ENCODE results near the gene NUP85.
"Not testable (repeated sequence)": the region's sequence is repeated elsewhere in the genome, so short reads cannot be mapped to it uniquely, and the experiment has no call there.

Gene NUP85, protein sequence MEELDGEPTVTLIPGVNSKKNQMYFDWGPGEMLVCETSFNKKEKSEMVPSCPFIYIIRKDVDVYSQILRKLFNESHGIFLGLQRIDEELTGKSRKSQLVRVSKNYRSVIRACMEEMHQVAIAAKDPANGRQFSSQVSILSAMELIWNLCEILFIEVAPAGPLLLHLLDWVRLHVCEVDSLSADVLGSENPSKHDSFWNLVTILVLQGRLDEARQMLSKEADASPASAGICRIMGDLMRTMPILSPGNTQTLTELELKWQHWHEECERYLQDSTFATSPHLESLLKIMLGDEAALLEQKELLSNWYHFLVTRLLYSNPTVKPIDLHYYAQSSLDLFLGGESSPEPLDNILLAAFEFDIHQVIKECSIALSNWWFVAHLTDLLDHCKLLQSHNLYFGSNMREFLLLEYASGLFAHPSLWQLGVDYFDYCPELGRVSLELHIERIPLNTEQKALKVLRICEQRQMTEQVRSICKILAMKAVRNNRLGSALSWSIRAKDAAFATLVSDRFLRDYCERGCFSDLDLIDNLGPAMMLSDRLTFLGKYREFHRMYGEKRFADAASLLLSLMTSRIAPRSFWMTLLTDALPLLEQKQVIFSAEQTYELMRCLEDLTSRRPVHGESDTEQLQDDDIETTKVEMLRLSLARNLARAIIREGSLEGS

GRCh38 chr17:75205037-75205792 is at the start of gene NUP85:
Gene NUP85, plus strand, starts transcription at chr17:75205679. Its CDS starts 83 bp downstream, at chr17:75205762.
- DNase-seq (ENCODE audit: low spot score): peak; percentile 93

- DNase-seq (ENCODE audit: low spot score): not testable (repeated sequence)
These were observed 47.0 kb upstream of the NUP85 start for GRCh38 chr17:75158480-75158879.

DNA sequence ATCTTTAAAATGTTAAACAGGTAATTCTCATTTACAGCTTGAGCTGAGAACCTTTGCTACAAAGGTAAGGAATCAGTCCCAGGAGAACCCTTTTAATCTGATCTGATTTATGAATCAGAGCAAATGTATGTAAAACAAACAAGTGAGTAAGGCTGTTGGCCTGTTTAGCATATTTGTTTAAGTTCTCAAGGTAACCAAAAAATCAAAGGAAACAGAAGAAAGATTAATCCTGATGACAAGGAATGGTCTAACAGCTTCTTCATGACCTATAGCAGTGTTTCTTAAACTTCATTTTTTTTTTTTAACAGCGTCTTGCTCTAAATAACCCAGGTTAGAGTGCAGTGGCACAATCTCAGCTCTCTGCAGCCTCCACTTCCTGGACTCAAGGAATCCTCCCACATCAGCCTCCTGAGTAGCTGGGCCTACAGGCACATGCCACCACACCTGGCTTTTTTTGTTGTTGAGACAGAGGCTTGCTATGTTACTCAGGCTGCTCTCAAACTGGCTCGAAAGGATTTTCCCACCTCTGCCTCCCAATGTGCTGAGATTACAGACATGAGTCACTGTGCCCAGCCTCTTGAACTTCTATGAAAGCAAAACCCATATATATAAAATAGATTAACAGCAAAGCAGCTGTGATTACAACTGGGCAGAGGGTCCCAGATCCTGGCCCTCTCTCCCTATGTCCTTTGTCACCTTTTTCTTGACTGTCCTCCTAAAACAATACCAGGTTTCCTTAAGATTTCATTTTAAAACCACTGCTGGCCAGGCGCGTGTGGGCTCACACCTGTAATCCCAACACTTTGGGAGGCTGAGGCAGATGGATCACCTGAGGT is 46.1 kb upstream of the NUP85 start:
- no peak for DNase-seq (ENCODE audit: low spot score)

DNA sequence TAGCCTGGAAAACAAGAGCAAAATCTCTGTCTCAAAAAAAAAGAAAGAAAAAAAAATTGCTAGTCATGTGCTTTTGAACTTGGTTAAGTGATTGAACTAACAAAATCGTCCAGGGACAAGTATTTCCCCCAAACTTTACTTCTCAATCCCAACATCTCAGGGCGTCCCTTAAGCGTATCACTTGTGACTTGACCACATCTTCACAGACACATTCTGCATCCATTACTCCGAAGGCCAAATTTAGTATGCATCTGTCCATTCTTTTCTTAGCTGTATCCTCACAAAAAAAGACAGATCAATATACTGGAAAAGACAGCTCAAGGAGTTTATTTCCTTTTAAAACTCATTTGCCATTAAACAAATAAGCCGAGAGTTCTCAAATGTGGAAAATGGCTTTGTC is 45.3 kb upstream of the NUP85 start:
- DNase-seq (ENCODE audit: low spot score): no peak

GRCh38 chr17:75163074-75163473 is 42.4 kb upstream of the NUP85 start:
- DNase-seq (ENCODE audit: low spot score): no peak

DNA sequence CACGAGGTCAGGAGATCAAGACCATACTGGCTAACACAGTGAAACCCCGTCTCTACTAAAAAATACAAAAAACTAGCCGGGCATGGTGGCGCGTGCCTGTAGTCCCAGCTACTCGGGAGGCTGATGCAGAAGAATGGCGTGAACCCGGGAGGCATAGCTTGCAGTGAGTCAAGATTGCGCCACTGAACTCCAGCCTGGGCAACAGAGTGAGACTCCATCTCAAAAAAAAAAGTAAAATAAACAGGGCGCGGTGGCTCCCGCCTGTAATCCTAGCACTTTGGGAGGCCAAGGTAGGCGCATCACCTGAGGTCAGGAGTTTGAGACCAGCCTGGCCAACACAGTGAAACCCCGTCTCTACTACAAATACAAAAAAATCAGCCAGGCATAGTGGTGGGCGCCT is 40.9 kb upstream of the NUP85 start:
- not testable (repeated sequence) for DNase-seq (ENCODE audit: low spot score)

GRCh38 chr17:75168998-75169397 is 36.5 kb upstream of the NUP85 start:
- no peak for DNase-seq (ENCODE audit: low spot score)

GRCh38 chr17:75173526-75173925 is 32.0 kb upstream of the NUP85 start:
- no peak for DNase-seq (ENCODE audit: low spot score)

GRCh38 chr17:75174996-75175395 is 30.5 kb upstream of the NUP85 start:
- no peak for DNase-seq (ENCODE audit: low spot score)

GRCh38 chr17:75176625-75177024 is 28.9 kb upstream of the NUP85 start:
- DNase-seq (ENCODE audit: low spot score): no peak

- no peak for DNase-seq (ENCODE audit: low spot score)
These were observed 27.0 kb upstream of the NUP85 start for GRCh38 chr17:75178453-75178852.

DNA sequence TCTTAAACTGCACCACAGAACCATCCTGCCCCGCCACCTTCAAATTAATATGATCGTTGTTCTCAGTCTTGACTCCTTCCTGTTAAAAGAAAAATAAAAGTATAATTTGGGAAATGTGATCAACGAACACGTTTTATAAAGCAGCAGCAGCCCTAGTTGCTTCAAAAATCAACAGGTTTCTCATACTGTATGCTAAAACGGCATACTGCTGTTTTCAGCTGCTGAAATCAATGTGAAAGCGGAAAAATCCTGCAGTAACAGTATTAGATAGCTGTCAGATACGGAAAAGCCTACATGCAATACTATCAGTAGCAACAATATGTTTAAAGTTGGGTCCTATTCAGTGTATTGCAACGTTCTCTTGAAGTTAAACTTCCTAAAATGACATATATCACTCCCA is 24.4 kb upstream of the NUP85 start:
- no peak for DNase-seq (ENCODE audit: low spot score)

DNA sequence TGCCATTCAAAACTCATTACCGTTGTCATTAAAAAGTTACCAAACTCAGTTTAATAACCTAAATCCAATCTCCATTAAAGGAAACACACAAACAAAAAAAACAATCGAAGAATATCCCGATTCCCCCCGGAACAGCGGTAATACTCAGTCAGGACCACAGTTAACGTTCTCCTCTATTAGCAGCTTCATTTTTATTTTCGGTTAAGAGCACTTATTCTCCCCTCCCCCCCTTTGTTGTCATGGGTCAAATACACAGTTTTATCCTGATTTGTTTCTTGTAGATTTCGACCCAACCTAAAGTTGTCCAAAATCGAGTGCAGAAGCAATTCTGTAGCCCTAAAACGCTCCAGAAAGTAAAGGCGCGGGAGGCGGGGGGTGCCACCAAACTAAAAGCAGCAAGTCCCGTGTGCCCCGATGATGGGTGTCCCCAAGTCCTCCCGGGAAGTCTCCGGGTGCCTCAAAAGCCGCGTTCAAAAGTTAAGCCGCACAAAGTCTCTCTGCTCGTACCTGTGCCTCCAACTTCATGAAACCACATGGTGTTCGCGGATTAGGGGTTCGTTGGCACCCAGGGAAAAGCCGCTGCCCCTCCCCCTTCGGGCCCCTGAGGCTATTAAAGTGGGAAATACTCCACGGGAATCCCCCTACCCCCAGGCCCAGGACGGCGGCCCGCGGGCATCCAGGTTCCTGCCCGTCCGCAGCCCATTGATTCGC is 23.7 kb upstream of the NUP85 start:
- DNase-seq (ENCODE audit: low spot score): peak; percentile 30

GRCh38 chr17:75182319-75182568 is 23.2 kb upstream of the NUP85 start:
- DNase-seq (ENCODE audit: low spot score): no peak

DNA sequence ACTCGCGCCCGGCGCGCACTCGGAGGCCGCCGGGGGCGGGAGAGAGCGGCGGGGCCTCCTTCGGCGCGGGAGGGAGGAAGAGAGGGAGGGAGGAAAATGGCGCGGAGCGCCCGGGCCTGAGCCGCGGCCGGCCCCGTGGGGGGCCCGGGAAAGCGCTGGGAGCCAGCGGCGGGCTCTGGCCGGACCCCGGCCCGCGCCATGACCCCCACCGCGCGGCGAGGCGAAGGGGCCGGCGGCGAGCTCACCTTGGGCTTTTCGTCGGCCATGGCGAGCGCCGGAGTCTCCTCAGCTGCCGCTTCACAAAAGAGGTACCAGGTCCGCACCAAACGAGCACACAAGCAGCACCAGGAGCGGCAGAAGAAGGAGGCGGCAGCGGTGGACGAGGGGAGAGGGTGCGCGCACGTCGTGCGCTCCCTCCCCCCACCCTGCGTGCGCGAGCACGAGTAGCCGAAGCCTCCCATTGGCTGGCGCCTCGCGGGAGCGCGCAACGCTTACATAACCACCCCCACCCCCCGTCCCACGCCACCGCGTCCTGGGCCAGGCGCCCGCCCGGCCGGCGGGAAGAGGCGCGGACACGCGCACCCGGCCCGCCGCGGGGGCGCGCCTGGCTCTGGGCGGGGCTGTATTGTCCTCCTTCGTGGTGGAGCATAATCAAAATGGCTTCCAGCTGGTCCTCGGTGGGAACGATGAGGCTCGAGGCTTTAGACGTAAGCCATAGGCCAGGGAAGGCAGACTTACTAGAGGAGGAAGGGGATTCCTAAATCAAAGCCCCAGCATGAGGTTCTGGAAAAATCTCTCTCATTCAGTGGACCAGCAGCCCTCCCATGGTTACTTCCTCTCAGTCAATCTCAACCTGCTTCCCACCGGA is 22.7 kb upstream of the NUP85 start, which contains the start of gene SUMO2:
TSS of gene SUMO2 (minus strand) at position 391 of the 868 bp plus-strand sequence. CDS start at position 266, 125 bp downstream.
- DNase-seq (ENCODE audit: low spot score): peak; percentile 95

DNA sequence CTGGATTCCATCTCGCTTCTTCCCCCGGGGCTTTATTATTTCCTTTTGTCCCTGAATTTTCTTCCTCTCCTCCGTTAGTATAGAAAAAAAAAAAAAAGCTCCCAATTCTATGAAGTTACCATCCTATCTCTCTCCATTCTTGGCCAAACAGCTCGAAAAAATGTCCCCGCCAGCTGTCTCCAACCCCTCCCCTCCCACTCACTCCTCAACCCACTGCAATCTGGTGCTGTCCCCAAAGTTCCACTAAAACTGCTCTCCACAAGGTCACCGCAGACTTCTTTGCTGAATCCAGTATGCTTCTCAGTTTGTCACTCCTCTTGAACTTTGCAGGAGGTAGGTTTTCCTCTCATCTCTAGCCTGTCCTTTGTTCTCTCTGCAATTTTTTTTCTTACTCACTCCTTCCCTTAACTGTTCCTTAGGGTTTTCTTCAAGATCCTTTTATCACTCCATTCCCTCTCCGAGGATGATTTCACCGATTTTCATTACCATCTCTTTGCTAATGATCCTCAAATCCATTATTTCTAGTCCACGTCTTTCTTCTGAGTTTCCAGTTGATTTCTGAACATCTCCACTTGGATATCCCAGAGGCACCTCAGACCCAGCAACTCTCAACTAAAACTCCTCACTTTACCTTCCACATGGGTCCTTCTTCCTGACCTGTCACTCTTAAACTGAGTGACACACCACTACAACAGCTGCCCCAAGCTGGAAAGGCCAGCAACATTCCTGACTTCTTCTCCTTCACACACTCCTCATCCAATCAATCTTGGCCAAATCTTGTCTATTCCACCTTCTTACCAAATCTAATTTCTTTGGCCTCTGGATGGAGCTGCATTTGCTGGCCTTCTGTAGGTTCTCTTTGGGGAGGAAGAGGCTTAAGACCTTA is 21.2 kb upstream of the NUP85 start:
- DNase-seq (ENCODE audit: low spot score): no peak

- no peak for DNase-seq (ENCODE audit: low spot score)
These were observed 16.9 kb upstream of the NUP85 start for GRCh38 chr17:75188614-75189013.

DNA sequence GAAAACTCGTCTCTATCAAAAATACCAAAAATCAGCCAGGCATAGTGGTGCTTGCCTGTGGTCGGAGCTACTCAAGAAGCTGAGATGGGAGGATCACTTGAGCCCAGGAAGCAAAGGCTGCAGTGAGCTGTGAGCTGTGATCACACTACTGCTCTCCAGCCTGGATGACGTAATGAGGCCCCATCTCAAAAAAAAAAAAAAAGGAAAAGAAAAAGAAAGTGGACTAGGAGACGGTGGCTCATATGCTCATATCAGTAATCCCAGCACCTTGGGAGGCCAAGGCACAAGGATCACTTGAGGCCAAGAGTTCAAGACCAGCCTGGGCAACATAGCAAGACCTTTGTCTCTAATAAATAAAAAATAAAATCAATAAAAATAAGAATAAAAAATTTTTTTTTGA is 13.9 kb upstream of the NUP85 start:
- DNase-seq (ENCODE audit: low spot score): no peak

DNA sequence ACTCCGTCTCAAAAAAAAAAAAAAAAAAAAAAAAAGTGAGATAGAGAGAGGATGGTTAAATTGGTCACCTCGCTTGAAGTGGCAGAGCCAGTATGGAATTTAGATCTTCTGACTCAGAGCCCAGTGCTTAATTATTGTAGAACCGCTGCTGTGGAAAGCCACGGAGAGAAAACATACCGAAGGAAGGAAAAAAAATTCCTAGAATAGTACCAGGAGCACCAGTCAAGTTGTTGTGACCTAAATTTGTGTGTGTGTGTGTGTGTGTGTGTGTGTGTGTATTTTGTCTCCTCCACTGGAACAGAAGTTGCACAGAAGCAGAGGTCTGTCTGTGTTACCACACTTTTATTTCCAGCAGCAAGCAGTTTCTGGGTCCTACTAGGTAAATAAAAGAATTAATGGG is 10.6 kb upstream of the NUP85 start:
- no peak for DNase-seq (ENCODE audit: low spot score)

Data from activated CD4-positive, alpha-beta T cell treated with anti-CD3 and anti-CD28 coated beads, Interleukin-2, Interleukin-4, amounts not matched to agents 100 ng/mL and 50 ng/mL, durations not matched to agents 16 hours and 8 hours (primary cell).